ENCODE data around the gene STXBP6. TPM values are rescaled to one million over a fixed set of nuclear protein-coding genes. Genes with fewer than 3 reads are reported as not detected.
"Not testable (repeated sequence)": the region's sequence is repeated elsewhere in the genome, so short reads cannot be mapped to it uniquely, and the experiment has no call there.

The STXBP6 gene
- total RNA-seq, 2 donors from 2014 or later, result not detected

GRCh38 chr14:24848102-24848790 lies 201.7 kb downstream of the STXBP6 start:
- Mint-ChIP-seq H3K27me3 (ENCODE audit: low read depth) (peaks cover 13% of the 10 kb centered on the region), H3K27ac (no peak overlapping the region), H3K9me3 (no peaks in the 10 kb centered on the region), H3K36me3 (ENCODE audit: insufficient read depth in 2 of 2) (no peaks in the 10 kb centered on the region), H3K4me3 (no peak overlapping the region), H3K4me1 (ENCODE audit: low read depth) (no peaks in the 10 kb centered on the region)
- DNase-seq, result no peak
- ATAC-seq (replicated peaks in 1 of 2), result no peak

GRCh38 chr14:24847568-24848095 lies 202.3 kb downstream of the STXBP6 start:
- H3K9me3 Mint-ChIP-seq, result no peaks in the 10 kb centered on the region

GRCh38 chr14:24846261-24846660 lies 203.7 kb downstream of the STXBP6 start:
- H3K4me3 Mint-ChIP-seq, result no peak overlapping the region
- H3K27me3 Mint-ChIP-seq (ENCODE audit: low read depth), result peaks cover 13% of the 10 kb centered on the region
- ATAC-seq (replicated peaks in 1 of 2) (no peak), DNase-seq (no peak)
- no peak overlapping the region for H3K27ac Mint-ChIP-seq
- no peaks in the 10 kb centered on the region for H3K4me1 Mint-ChIP-seq (ENCODE audit: low read depth)
- H3K36me3 Mint-ChIP-seq (ENCODE audit: insufficient read depth in 2 of 2), result no peaks in the 10 kb centered on the region
- no peaks in the 10 kb centered on the region for H3K9me3 Mint-ChIP-seq

More at GRCh38 chr14:24847568-24848095, 202.3 kb downstream of the STXBP6 start:
- no peak for DNase-seq
- Mint-ChIP-seq H3K4me3 (no peak overlapping the region), H3K4me1 (ENCODE audit: low read depth) (no peaks in the 10 kb centered on the region), H3K36me3 (ENCODE audit: insufficient read depth in 2 of 2) (no peaks in the 10 kb centered on the region), H3K27me3 (ENCODE audit: low read depth) (peaks cover 13% of the 10 kb centered on the region), H3K27ac (no peak overlapping the region)
- no peak for ATAC-seq (replicated peaks in 1 of 2)

- no peak overlapping the region for H3K4me3 Mint-ChIP-seq
- H3K4me1 Mint-ChIP-seq (ENCODE audit: low read depth), result no peaks in the 10 kb centered on the region
- H3K36me3 Mint-ChIP-seq (ENCODE audit: insufficient read depth in 2 of 2), result no peaks in the 10 kb centered on the region
- DNase-seq, result no peak
- H3K27me3 Mint-ChIP-seq (ENCODE audit: low read depth), result peaks cover 13% of the 10 kb centered on the region
- no peaks in the 10 kb centered on the region for H3K9me3 Mint-ChIP-seq
- no peak overlapping the region for H3K27ac Mint-ChIP-seq
- ATAC-seq (replicated peaks in 1 of 2), result no peak
These were observed 204.1 kb downstream of the STXBP6 start for GRCh38 chr14:24845851-24846250.

GRCh38 chr14:24844011-24844410 lies 205.9 kb downstream of the STXBP6 start:
- ATAC-seq (replicated peaks in 1 of 2), result no peak
- Mint-ChIP-seq H3K9me3 (no peaks in the 10 kb centered on the region), H3K27me3 (ENCODE audit: low read depth) (peaks cover 13% of the 10 kb centered on the region), H3K27ac (no peak overlapping the region), H3K36me3 (ENCODE audit: insufficient read depth in 2 of 2) (no peaks in the 10 kb centered on the region), H3K4me3 (no peak overlapping the region), H3K4me1 (ENCODE audit: low read depth) (no peaks in the 10 kb centered on the region)
- DNase-seq, result no peak

- ATAC-seq (replicated peaks in 1 of 2) (no peak), DNase-seq (no peak)
- Mint-ChIP-seq H3K9me3 (no peaks in the 10 kb centered on the region), H3K4me1 (ENCODE audit: low read depth) (no peaks in the 10 kb centered on the region), H3K27me3 (ENCODE audit: low read depth) (peaks cover 13% of the 10 kb centered on the region), H3K36me3 (ENCODE audit: insufficient read depth in 2 of 2) (no peaks in the 10 kb centered on the region), H3K4me3 (no peak overlapping the region), H3K27ac (no peak overlapping the region)
These were observed 206.5 kb downstream of the STXBP6 start for GRCh38 chr14:24843494-24843893.

GRCh38 chr14:24840204-24840893 lies 209.6 kb downstream of the STXBP6 start:
- H3K36me3 Mint-ChIP-seq (ENCODE audit: insufficient read depth in 2 of 2), result no peaks in the 10 kb centered on the region

GRCh38 chr14:24839617-24840203 lies 210.2 kb downstream of the STXBP6 start:
- Mint-ChIP-seq H3K9me3 (no peaks in the 10 kb centered on the region), H3K27ac (no peak overlapping the region), H3K4me1 (ENCODE audit: low read depth) (no peaks in the 10 kb centered on the region), H3K27me3 (ENCODE audit: low read depth) (peaks cover 4% of the 10 kb centered on the region), H3K4me3 (no peak overlapping the region), H3K36me3 (ENCODE audit: insufficient read depth in 2 of 2) (no peaks in the 10 kb centered on the region)
- ATAC-seq (replicated peaks in 1 of 2) (no peak), DNase-seq (no peak)

More at GRCh38 chr14:24840204-24840893, 209.6 kb downstream of the STXBP6 start:
- H3K27ac Mint-ChIP-seq, result no peak overlapping the region
- no peak for DNase-seq
- no peaks in the 10 kb centered on the region for H3K9me3 Mint-ChIP-seq
- H3K4me3 Mint-ChIP-seq, result no peak overlapping the region
- H3K27me3 Mint-ChIP-seq (ENCODE audit: low read depth), result peaks cover under 1% of the 10 kb centered on the region
- ATAC-seq (replicated peaks in 1 of 2), result no peak
- no peaks in the 10 kb centered on the region for H3K4me1 Mint-ChIP-seq (ENCODE audit: low read depth)

- no peak overlapping the region for H3K4me3 Mint-ChIP-seq
- DNase-seq (no peak), ATAC-seq (replicated peaks in 1 of 2) (no peak)
- no peak overlapping the region for H3K27ac Mint-ChIP-seq
- H3K4me1 Mint-ChIP-seq (ENCODE audit: low read depth), result no peaks in the 10 kb centered on the region
- H3K27me3 Mint-ChIP-seq (ENCODE audit: low read depth), result peaks cover 10% of the 10 kb centered on the region
- no peaks in the 10 kb centered on the region for H3K9me3 Mint-ChIP-seq
- H3K36me3 Mint-ChIP-seq (ENCODE audit: insufficient read depth in 2 of 2), result no peaks in the 10 kb centered on the region
These were observed 210.9 kb downstream of the STXBP6 start for GRCh38 chr14:24838945-24839616.

- Mint-ChIP-seq H3K27ac (no peak overlapping the region), H3K36me3 (ENCODE audit: insufficient read depth in 2 of 2) (no peaks in the 10 kb centered on the region), H3K4me1 (ENCODE audit: low read depth) (no peaks in the 10 kb centered on the region), H3K9me3 (no peaks in the 10 kb centered on the region), H3K27me3 (ENCODE audit: low read depth) (peaks cover 11% of the 10 kb centered on the region), H3K4me3 (no peak overlapping the region)
- ATAC-seq (replicated peaks in 1 of 2) (no peak), DNase-seq (no peak)
These were observed 212.5 kb downstream of the STXBP6 start for GRCh38 chr14:24837280-24838046.

GRCh38 chr14:24836324-24836723 lies 213.6 kb downstream of the STXBP6 start:
- not testable (repeated sequence) for ATAC-seq (replicated peaks in 1 of 2); H3K27ac Mint-ChIP-seq; H3K9me3 Mint-ChIP-seq; H3K4me1 Mint-ChIP-seq (ENCODE audit: low read depth); DNase-seq; H3K36me3 Mint-ChIP-seq (ENCODE audit: insufficient read depth in 2 of 2); H3K4me3 Mint-ChIP-seq
- H3K27me3 Mint-ChIP-seq (ENCODE audit: low read depth), result peaks cover 11% of the 10 kb centered on the region

GRCh38 chr14:24834956-24835355 lies 215.0 kb downstream of the STXBP6 start:
- H3K4me3 Mint-ChIP-seq, result no peak overlapping the region
- no peak for DNase-seq
- no peaks in the 10 kb centered on the region for H3K36me3 Mint-ChIP-seq (ENCODE audit: insufficient read depth in 2 of 2)

More at GRCh38 chr14:24834956-24835355, 215.0 kb downstream of the STXBP6 start:
- Mint-ChIP-seq H3K9me3 (no peaks in the 10 kb centered on the region), H3K27ac (no peak overlapping the region), H3K4me1 (ENCODE audit: low read depth) (no peaks in the 10 kb centered on the region), H3K27me3 (ENCODE audit: low read depth) (peaks cover 11% of the 10 kb centered on the region)
- no peak for ATAC-seq (replicated peaks in 1 of 2)
